HepG2 (cell line): ENCODE measurements around the gene BACH2. TPM values are rescaled to one million over a fixed set of nuclear protein-coding genes. Genes with fewer than 3 reads are reported as not detected.

Experiments
- ATAC-seq: fragments of 200-7000 bp; cut with Tn5 transposase; 3 replicates; pipeline ENCODE4 v1.9.1; 2020; ENCODE audit warnings: mild to moderate bottlenecking, moderate library complexity
- BruUV-seq: library from RNA; stranded (reverse); fragments of 400-500 nt; replicated peaks from 2 replicates; lab custom pipeline; 2021; lab: Mats Ljungman, UMichigan
- CTCF ChIA-PET: fragments of 300-600 bp; formaldehyde crosslinking; extraction: SDS; loops from one replicate; lab custom pipeline; 2021; ENCODE audit warnings: low total read pairs, inconsistent platforms, low intra/inter-chr PET ratio; lab: Yijun Ruan, JAX
- POLR2A ChIA-PET: fragments of 350-600 bp; sonication (Branson Sonifier 250); formaldehyde crosslinking; loops from one replicate; lab custom pipeline; 2020; ENCODE audit warnings: antibody characterized with exemption, inconsistent platforms; lab: Yijun Ruan, JAX
- DNase-seq: peaks from one replicate; pipeline ENCODE4 v3.0.0-alpha.2; 2015; ENCODE audit warnings: low spot score
- FAIRE-seq: peaks from 3 replicates; lab custom pipeline; 2011; peaks lifted over from hg19 to GRCh38; lab: Jason Lieb, UNC
- H2AFZ ChIP-seq: one replicate; pipeline ENCODE4 v1.6.1; 2011; ENCODE audit warnings: low read length, inconsistent platforms
- H3K27ac ChIP-seq: fragments of 300-600 bp; 3 replicates; pipeline ENCODE4 v1.8.0; 2011; ENCODE audit warnings: mixed run types, mild to moderate bottlenecking, mixed read lengths, low read length, inconsistent platforms; ENCODE audit not compliant: insufficient read depth; ENCODE audit errors: extremely low read length
- H3K27me3 ChIP-seq, 2 experiments: fragments of 200-600 bp in 1 of 2; 2 replicates in 1 of 2; 3 replicates in 1 of 2; pipeline versions ENCODE4 v1.6.0 to v1.8.0; 2011; ENCODE audit warnings: low read length in 2 of 2, mild to moderate bottlenecking in 2 of 2, moderate library complexity in 2 of 2, inconsistent platforms in 1 of 2; ENCODE audit not compliant: insufficient read depth in 2 of 2, control insufficient read depth in 1 of 2
- H3K36me3 ChIP-seq, 2 experiments: fragments of 200-600 bp in 1 of 2; replicated peaks in 1 of 2; 2 replicates in 1 of 2; 3 replicates in 1 of 2; pipeline versions ENCODE4 v1.5.1 to v1.8.0; 2011; ENCODE audit warnings: low read length in 2 of 2, inconsistent platforms in 1 of 2; ENCODE audit not compliant: insufficient read depth in 2 of 2, control insufficient read depth in 1 of 2
- H3K4me1 ChIP-seq: 2 replicates; pipeline ENCODE4 v1.5.1; 2012; ENCODE audit warnings: low read length, inconsistent platforms; ENCODE audit not compliant: insufficient read depth
- H3K4me2 ChIP-seq: 2 replicates; pipeline ENCODE4 v1.6.0; 2011; ENCODE audit warnings: low read depth, low read length, inconsistent platforms
- H3K4me3 ChIP-seq, 3 experiments: fragments of 200-600 bp in 1 of 3; sonication (generic), shearing (Covaris generic) in 1 of 3; replicated peaks in 1 of 3; 2 replicates each; pipeline ENCODE4 v1.5.1; 2011 to 2016; ENCODE audit warnings: low read length in 3 of 3, inconsistent platforms in 2 of 3, low read depth in 2 of 3, mild to moderate bottlenecking in 2 of 3, control low read depth in 1 of 3, mixed read lengths in 1 of 3; ENCODE audit not compliant: insufficient read depth in 1 of 3
- H3K79me2 ChIP-seq: one replicate; pipeline ENCODE4 v1.6.1; 2011; ENCODE audit warnings: low read length, inconsistent platforms; ENCODE audit not compliant: insufficient read depth
- H3K9ac ChIP-seq: 2 replicates; pipeline ENCODE4 v1.6.0; 2011; ENCODE audit warnings: mild to moderate bottlenecking, low read depth, low read length, inconsistent platforms; ENCODE audit not compliant: insufficient read depth
- H3K9me3 ChIP-seq: 2 replicates; pipeline ENCODE4 v1.5.1; 2012; ENCODE audit warnings: mild to moderate bottlenecking, low read length
- H4K20me1 ChIP-seq: 2 replicates; pipeline ENCODE4 v1.6.0; 2011; ENCODE audit warnings: inconsistent platforms, mild to moderate bottlenecking, low read length, moderate library complexity; ENCODE audit not compliant: insufficient read depth
- ATF5 ChIP-seq: sonication (generic); formaldehyde crosslinking; IDR thresholded peaks from 2 replicates; pipeline ENCODE4 v1.4.0; 2020; ENCODE audit warnings: mild to moderate bottlenecking, low read depth, missing genetic modification reagents
- KLF15 ChIP-seq: sonication (generic); formaldehyde crosslinking; IDR thresholded peaks from 2 replicates; pipeline ENCODE4 v1.8.1; 2023; ENCODE audit warnings: borderline replicate concordance, mild to moderate bottlenecking, inconsistent platforms, missing genetic modification reagents, mixed read lengths
- MED8 ChIP-seq: sonication (generic); formaldehyde crosslinking; IDR thresholded peaks from 2 replicates; pipeline ENCODE4 v1.8.1; 2023; ENCODE audit warnings: mild to moderate bottlenecking, missing genetic modification reagents; ENCODE audit not compliant: insufficient replicate concordance
- MTERF4 ChIP-seq: sonication (generic); formaldehyde crosslinking; IDR thresholded peaks from 2 replicates; pipeline ENCODE4 v1.8.0; 2023; ENCODE audit warnings: mild to moderate bottlenecking, missing genetic modification reagents
- PRMT3 ChIP-seq: sonication (generic); formaldehyde crosslinking; IDR thresholded peaks from 2 replicates; pipeline ENCODE4 v1.8.1; 2022; ENCODE audit warnings: low read depth, mild to moderate bottlenecking, moderate library complexity, missing genetic modification reagents, borderline replicate concordance
- ZNF343 ChIP-seq: sonication (generic); formaldehyde crosslinking; IDR thresholded peaks from 2 replicates; pipeline ENCODE4 v1.4.0; 2020; ENCODE audit warnings: mild to moderate bottlenecking, missing genetic modification reagents
- WGBS: methylation state at CpG from one replicate; pipeline ENCODE4 v1.1.6; 2017; ENCODE audit warnings: low lambda C conversion rate; 5-methylcytosine and 5-hydroxymethylcytosine counted together
- in situ Hi-C: cut with HindIII; loops from 2 replicates; pipeline ENCODE4 v1.10.0; 2017; ENCODE audit warnings: low pct_unique_long_range_greater_than_20kb; ENCODE audit not compliant: extremely low pct_ligation_motif_present
- intact Hi-C: fragments of 100-400 bp; cut with micrococcal nuclease; formaldehyde crosslinking; loops from one replicate; pipeline ENCODE4 v1.10.0; 2022; ENCODE audit not compliant: unreplicated experiment
- polyA plus RNA-seq, 8 experiments: library from polyadenylated mRNA; depleted of rRNA in 3 of 8; stranded (reverse) in 7 of 8; unstranded in 1 of 8; fragments of >200 nt; fragmentation: Illumina TruSeq in 4 of 8; extraction: Trizol in 4 of 8; gene quantifications; 2 replicates each; pipeline versions ENCODE4 v1.2.1 to v1.2.3, GENCODE V29; 2011 to 2016; ENCODE audit warnings: low read depth in 4 of 8, missing spikeins in 1 of 8, mixed read lengths in 1 of 8; ENCODE audit not compliant: insufficient read depth in 1 of 8
- total RNA-seq, 5 experiments: library from RNA; depleted of rRNA; stranded (reverse); fragments of >200 nt; fragmentation: Illumina TruSeq; extraction: Trizol; gene quantifications; 2 replicates each; pipeline ENCODE4 v1.2.3, GENCODE V29; 2016; ENCODE audit warnings: low read depth in 1 of 5
- TF ChIP-seq, protein P1 (sequence below): IDR thresholded peaks from 2 replicates; pipeline ENCODE4 v1.6.1; 2016; ENCODE audit warnings: low read depth, missing genetic modification reagents, missing compliant biosample characterization

The BACH2 gene
- total and polyA plus RNA-seq, 2 of the 13 experiments (the other 11 are each of a cell fraction or from before 2014, with no cell fraction given): 0.01 TPM; not detected in 1

DNA sequence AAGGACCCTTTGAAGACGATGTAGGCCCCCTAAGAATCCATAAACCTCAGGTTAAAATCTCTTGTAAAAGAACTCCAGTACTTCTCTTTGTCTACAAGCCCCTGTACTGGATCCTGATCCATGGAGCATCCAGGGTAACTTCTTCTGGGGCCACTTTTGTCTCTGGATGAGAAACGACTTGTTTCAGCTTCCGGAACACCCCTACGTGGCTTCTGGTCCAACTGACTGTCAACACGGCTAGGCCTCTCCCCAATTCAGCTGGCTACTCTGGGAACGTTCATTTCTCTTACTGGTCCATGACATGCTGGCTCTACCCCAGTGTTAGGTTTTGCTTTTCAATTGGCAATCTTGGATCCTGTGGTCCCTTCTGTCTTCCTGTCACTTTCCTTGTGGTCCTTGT lies 198.0 kb downstream of the BACH2 start:
- CTCF ChIA-PET: no interaction called here
- 2% methylated on average over 6 of the region's 6 CpGs for WGBS
- no peaks in the 10 kb centered on the region for H3K9me3 ChIP-seq
- POLR2A ChIA-PET: no interaction called here
- intact Hi-C loops (no loop called here), in situ Hi-C loops (no loop called here)
- no peaks in the 10 kb centered on the region for H3K36me3 ChIP-seq
- no peak for ATAC-seq
- H3K27ac ChIP-seq: no peak overlapping the region
- TF ChIP-seq ZNF343 (CRISPR knock-in tag): no peak
- no peak for TF ChIP-seq PRMT3 (CRISPR knock-in tag)
- no peak for TF ChIP-seq MTERF4
- TF ChIP-seq KLF15: no peak
- no peak for TF ChIP-seq MED8 (CRISPR knock-in tag)
- TF ChIP-seq, protein P1, sequence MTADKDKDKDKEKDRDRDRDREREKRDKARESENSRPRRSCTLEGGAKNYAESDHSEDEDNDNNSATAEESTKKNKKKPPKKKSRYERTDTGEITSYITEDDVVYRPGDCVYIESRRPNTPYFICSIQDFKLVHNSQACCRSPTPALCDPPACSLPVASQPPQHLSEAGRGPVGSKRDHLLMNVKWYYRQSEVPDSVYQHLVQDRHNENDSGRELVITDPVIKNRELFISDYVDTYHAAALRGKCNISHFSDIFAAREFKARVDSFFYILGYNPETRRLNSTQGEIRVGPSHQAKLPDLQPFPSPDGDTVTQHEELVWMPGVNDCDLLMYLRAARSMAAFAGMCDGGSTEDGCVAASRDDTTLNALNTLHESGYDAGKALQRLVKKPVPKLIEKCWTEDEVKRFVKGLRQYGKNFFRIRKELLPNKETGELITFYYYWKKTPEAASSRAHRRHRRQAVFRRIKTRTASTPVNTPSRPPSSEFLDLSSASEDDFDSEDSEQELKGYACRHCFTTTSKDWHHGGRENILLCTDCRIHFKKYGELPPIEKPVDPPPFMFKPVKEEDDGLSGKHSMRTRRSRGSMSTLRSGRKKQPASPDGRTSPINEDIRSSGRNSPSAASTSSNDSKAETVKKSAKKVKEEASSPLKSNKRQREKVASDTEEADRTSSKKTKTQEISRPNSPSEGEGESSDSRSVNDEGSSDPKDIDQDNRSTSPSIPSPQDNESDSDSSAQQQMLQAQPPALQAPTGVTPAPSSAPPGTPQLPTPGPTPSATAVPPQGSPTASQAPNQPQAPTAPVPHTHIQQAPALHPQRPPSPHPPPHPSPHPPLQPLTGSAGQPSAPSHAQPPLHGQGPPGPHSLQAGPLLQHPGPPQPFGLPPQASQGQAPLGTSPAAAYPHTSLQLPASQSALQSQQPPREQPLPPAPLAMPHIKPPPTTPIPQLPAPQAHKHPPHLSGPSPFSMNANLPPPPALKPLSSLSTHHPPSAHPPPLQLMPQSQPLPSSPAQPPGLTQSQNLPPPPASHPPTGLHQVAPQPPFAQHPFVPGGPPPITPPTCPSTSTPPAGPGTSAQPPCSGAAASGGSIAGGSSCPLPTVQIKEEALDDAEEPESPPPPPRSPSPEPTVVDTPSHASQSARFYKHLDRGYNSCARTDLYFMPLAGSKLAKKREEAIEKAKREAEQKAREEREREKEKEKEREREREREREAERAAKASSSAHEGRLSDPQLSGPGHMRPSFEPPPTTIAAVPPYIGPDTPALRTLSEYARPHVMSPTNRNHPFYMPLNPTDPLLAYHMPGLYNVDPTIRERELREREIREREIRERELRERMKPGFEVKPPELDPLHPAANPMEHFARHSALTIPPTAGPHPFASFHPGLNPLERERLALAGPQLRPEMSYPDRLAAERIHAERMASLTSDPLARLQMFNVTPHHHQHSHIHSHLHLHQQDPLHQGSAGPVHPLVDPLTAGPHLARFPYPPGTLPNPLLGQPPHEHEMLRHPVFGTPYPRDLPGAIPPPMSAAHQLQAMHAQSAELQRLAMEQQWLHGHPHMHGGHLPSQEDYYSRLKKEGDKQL (CRISPR knock-in tag): no peak
- TF ChIP-seq ATF5 (CRISPR knock-in tag): no peak
- no peak overlapping the region for H2AFZ ChIP-seq
- peaks cover 0 to 2% of the 10 kb centered on the region in 2 experiments; a peak in 1 of 5 replicates for H3K27me3 ChIP-seq
- H3K79me2 ChIP-seq: no peaks in the 10 kb centered on the region
- no peak overlapping the region for H3K4me2 ChIP-seq
- no TSS peak for BruUV-seq
- no peaks in the 10 kb centered on the region for H4K20me1 ChIP-seq
- H3K9ac ChIP-seq: no peak overlapping the region
- 0 out of 2 replicates have a peak, but pooled peaks cover 5% of the 10 kb centered on the region for H3K4me1 ChIP-seq
- no peak for FAIRE-seq
- no peak for DNase-seq
- H3K4me3 ChIP-seq: no peak overlapping the region
